NCI-H2081 (cell line): ENCODE measurements around the gene SMYD3.

Source experiments
- DNase-seq, 2 experiments: peaks; one replicate each; lab custom pipeline; 2025; lab: John Stamatoyannopoulos, UW

The SMYD3 gene

GRCh38 chr1:246515390-246516005 is 8.4 kb upstream of the SMYD3 start:
- DNase-seq, result no peak

GRCh38 chr1:246513619-246514343 is 6.7 kb upstream of the SMYD3 start:
- DNase-seq, result no peak

GRCh38 chr1:246513041-246513440 is 6.0 kb upstream of the SMYD3 start:
- no peak for DNase-seq

- DNase-seq, result no peak
Observed at GRCh38 chr1:246512635-246513034, 5.6 kb upstream of the SMYD3 start.

GRCh38 chr1:246512230-246512629 is 5.2 kb upstream of the SMYD3 start:
- no peak for DNase-seq

- DNase-seq, result no peak
Observed at GRCh38 chr1:246511203-246511602, 4.1 kb upstream of the SMYD3 start.

- DNase-seq, result no peak
Observed at GRCh38 chr1:246510147-246511030, 3.3 kb upstream of the SMYD3 start.

- no peak for DNase-seq
Observed at GRCh38 chr1:246508897-246509688, 2.0 kb upstream of the SMYD3 start.

- DNase-seq, result no peak
Observed at GRCh38 chr1:246506367-246506673, 759 bp downstream of the SMYD3 start.

GRCh38 chr1:246503341-246503740 is 3.7 kb downstream of the SMYD3 start:
- peak in 1 of 2 experiments; percentile 7 for DNase-seq

- DNase-seq, result peak; percentile 71 to 74
Observed at GRCh38 chr1:246497331-246497915, 9.7 kb downstream of the SMYD3 start.

GRCh38 chr1:246492611-246493245 is 14.4 kb downstream of the SMYD3 start:
- DNase-seq, result peak; percentile 76 to 79

GRCh38 chr1:246491551-246492053 is 15.5 kb downstream of the SMYD3 start:
- DNase-seq, result no peak

- no peak for DNase-seq
Observed at GRCh38 chr1:246488674-246489073, 18.4 kb downstream of the SMYD3 start.

GRCh38 chr1:246483569-246483933 is 23.5 kb downstream of the SMYD3 start:
- DNase-seq, result no peak

GRCh38 chr1:246482805-246483568 is 24.1 kb downstream of the SMYD3 start:
- no peak for DNase-seq

GRCh38 chr1:246479061-246479460 is 28.0 kb downstream of the SMYD3 start:
- DNase-seq, result no peak

- no peak for DNase-seq
Observed at GRCh38 chr1:246477634-246478033, 29.4 kb downstream of the SMYD3 start.

GRCh38 chr1:246476771-246477170 is 30.3 kb downstream of the SMYD3 start:
- no peak for DNase-seq

- DNase-seq, result no peak
Observed at GRCh38 chr1:246471688-246472087, 35.4 kb downstream of the SMYD3 start.
